Ramos (cell line): ENCODE measurements around the gene COL4A3.

Source experiments
- in situ Hi-C: fragments of 300-500 bp; cut with MboI; formaldehyde crosslinking; loops from one replicate; pipeline ENCODE4 v1.14.3; 2022; ENCODE audit warnings: low sequenced_read_pairs; ENCODE audit not compliant: unreplicated experiment

COL4A3 gene

GRCh38 chr2:227163998-227164762, at the start of gene COL4A3, which contains the start of gene COL4A4:
TSS of gene COL4A3 (plus strand) at chr2:227164624. CDS start at chr2:227164727, 103 bp downstream.
TSS of gene COL4A4 (minus strand) at chr2:227164205. CDS start at chr2:227147483, 16,722 bp downstream.
- in situ Hi-C loops = no loop called here

- in situ Hi-C loops = loop anchor here (10.0 kb wide), 1 partner anchor 301 kb away; no protein-coding TSS in a partner anchor
These were observed 48.7 kb upstream of the COL4A3 start for GRCh38 chr2:227115761-227116160.

- in situ Hi-C loops = loop anchor here (10.0 kb wide), 1 partner anchor 302 kb away; no protein-coding TSS in a partner anchor
These were observed 47.4 kb upstream of the COL4A3 start for GRCh38 chr2:227117027-227117426.

GRCh38 chr2:227117852-227118251, 46.6 kb upstream of the COL4A3 start:
- in situ Hi-C loops = loop anchor here (10.0 kb wide), 1 partner anchor 303 kb away; no protein-coding TSS in a partner anchor

GRCh38 chr2:227118353-227118752, 46.1 kb upstream of the COL4A3 start:
- in situ Hi-C loops = loop anchor here (10.0 kb wide), 1 partner anchor 304 kb away; no protein-coding TSS in a partner anchor

GRCh38 chr2:227123697-227124096, 40.7 kb upstream of the COL4A3 start:
- in situ Hi-C loops = loop anchor here (10.0 kb wide), 1 partner anchor 641 kb away; no protein-coding TSS in a partner anchor

- in situ Hi-C loops = loop anchor here (10.0 kb wide), 1 partner anchor 640 kb away; no protein-coding TSS in a partner anchor
These were observed 39.6 kb upstream of the COL4A3 start for GRCh38 chr2:227124811-227125210.

GRCh38 chr2:227125506-227125905, 38.9 kb upstream of the COL4A3 start:
- in situ Hi-C loops = loop anchor here (10.0 kb wide), 1 partner anchor 639 kb away; no protein-coding TSS in a partner anchor

GRCh38 chr2:227127201-227127600, 37.2 kb upstream of the COL4A3 start:
- in situ Hi-C loops = loop anchor here (10.0 kb wide), 1 partner anchor 638 kb away; no protein-coding TSS in a partner anchor

- in situ Hi-C loops = loop anchor here (10.0 kb wide), 1 partner anchor 94 kb away; no protein-coding TSS in a partner anchor
These were observed 33.8 kb upstream of the COL4A3 start for GRCh38 chr2:227130636-227131035.

GRCh38 chr2:227132986-227133385, 31.4 kb upstream of the COL4A3 start:
- in situ Hi-C loops = loop anchor here (10.0 kb wide), 1 partner anchor 92 kb away; no protein-coding TSS in a partner anchor

- in situ Hi-C loops = loop anchor here (10.0 kb wide), 1 partner anchor 90 kb away; no protein-coding TSS in a partner anchor
These were observed 29.8 kb upstream of the COL4A3 start for GRCh38 chr2:227134591-227134990.

GRCh38 chr2:227141301-227141700, 23.1 kb upstream of the COL4A3 start:
- in situ Hi-C loops = no loop called here

- in situ Hi-C loops = no loop called here
These were observed 20.5 kb upstream of the COL4A3 start for GRCh38 chr2:227143895-227144294.

- in situ Hi-C loops = no loop called here
These were observed 18.0 kb upstream of the COL4A3 start for GRCh38 chr2:227146456-227146855.

- in situ Hi-C loops = no loop called here
These were observed 17.4 kb upstream of the COL4A3 start for GRCh38 chr2:227147023-227147422.

GRCh38 chr2:227148106-227148505, 16.3 kb upstream of the COL4A3 start:
- in situ Hi-C loops = no loop called here

GRCh38 chr2:227150222-227150936, 14.0 kb upstream of the COL4A3 start:
- in situ Hi-C loops = no loop called here

- in situ Hi-C loops = no loop called here
These were observed 12.2 kb upstream of the COL4A3 start for GRCh38 chr2:227152093-227152766.

- in situ Hi-C loops = no loop called here
These were observed 11.1 kb upstream of the COL4A3 start for GRCh38 chr2:227153307-227153706.
